Stimulated activated naive B cell treated with anti-CD40 and anti-IgM and Interleukin-4, amounts not matched to agents 10 μg/mL and 1 μg/mL and 100 μg/mL, for 72 hours (primary cell): ENCODE data around the gene GARIN1A.

ENCODE experiments used
- ATAC-seq, 2 donors: fragments of 150-1000 bp; cut with Tn5 transposase; replicated peaks; 2 replicates each; pipeline ENCODE4 v1.10.0; 2021; ENCODE audit warnings: moderate library complexity in 1 of 2
- DNase-seq: peaks from one replicate; pipeline ENCODE4 v3.0.0; 2021
- H3K27ac Mint-ChIP-seq: one replicate; pipeline ENCODE4 v1.8.0; 2022; ENCODE audit warnings: mild to moderate bottlenecking, mixed read lengths
- H3K27me3 Mint-ChIP-seq, 2 donors: one replicate each; pipeline ENCODE4 v1.8.0; 2022; ENCODE audit warnings: mixed read lengths in 2 of 2
- H3K36me3 Mint-ChIP-seq, 2 donors: one replicate each; pipeline ENCODE4 v1.8.0; 2022; ENCODE audit warnings: mixed read lengths in 2 of 2, mild to moderate bottlenecking in 1 of 2
- H3K4me1 Mint-ChIP-seq, 2 donors: one replicate each; pipeline ENCODE4 v1.8.0; 2022; ENCODE audit warnings: mixed read lengths in 2 of 2, mild to moderate bottlenecking in 1 of 2
- H3K4me3 Mint-ChIP-seq, 2 donors: one replicate each; pipeline ENCODE4 v1.8.0; 2022; ENCODE audit warnings: mild to moderate bottlenecking in 2 of 2, mixed read lengths in 2 of 2, moderate library complexity in 1 of 2
- H3K9me3 Mint-ChIP-seq, 2 donors: one replicate each; pipeline ENCODE4 v1.8.0; 2022; ENCODE audit warnings: mixed read lengths in 2 of 2, mild to moderate bottlenecking in 1 of 2

Gene GARIN1A

GRCh38 chr7:128713794-128714193 is 41.7 kb downstream of the GARIN1A start:
- Mint-ChIP-seq H3K27ac (no peak overlapping the region), H3K9me3 (peaks cover 0 to 4% of the 10 kb centered on the region in 2 donors), H3K4me3 (no peak overlapping the region), H3K27me3 (peaks cover 23 to 37% of the 10 kb centered on the region in 2 donors), H3K36me3 (no peaks in the 10 kb centered on the region), H3K4me1 (no peaks in the 10 kb centered on the region)
- DNase-seq (no peak), ATAC-seq (no peak)

GRCh38 chr7:128714701-128715495 is 42.8 kb downstream of the GARIN1A start:
- DNase-seq, result no peak
- Mint-ChIP-seq H3K4me1 (no peaks in the 10 kb centered on the region), H3K27me3 (peaks cover 23 to 37% of the 10 kb centered on the region in 2 donors), H3K4me3 (no peak overlapping the region), H3K9me3 (peaks cover 0 to 4% of the 10 kb centered on the region in 2 donors), H3K36me3 (no peaks in the 10 kb centered on the region), H3K27ac (no peak overlapping the region)
- no peak for ATAC-seq

GRCh38 chr7:128718967-128719642 is 47.0 kb downstream of the GARIN1A start:
- DNase-seq, result no peak
- Mint-ChIP-seq H3K36me3 (no peaks in the 10 kb centered on the region), H3K4me1 (no peaks in the 10 kb centered on the region), H3K4me3 (no peak overlapping the region), H3K9me3 (no peaks in the 10 kb centered on the region), H3K27me3 (peaks cover 23 to 28% of the 10 kb centered on the region in 2 donors), H3K27ac (no peak overlapping the region)
- ATAC-seq, result no peak

GRCh38 chr7:128721376-128721775 is 49.3 kb downstream of the GARIN1A start:
- no peak overlapping the region for H3K4me3 Mint-ChIP-seq
- DNase-seq (no peak), ATAC-seq (no peak)
- H3K27me3 Mint-ChIP-seq, result peaks cover 6 to 9% of the 10 kb centered on the region in 2 donors
- no peak overlapping the region for H3K27ac Mint-ChIP-seq
- H3K36me3 Mint-ChIP-seq, result no peaks in the 10 kb centered on the region
- peaks cover 3 to 5% of the 10 kb centered on the region in 2 donors for H3K4me1 Mint-ChIP-seq
- H3K9me3 Mint-ChIP-seq, result no peaks in the 10 kb centered on the region
